Activated CD4-positive, alpha-beta T cell treated with anti-CD3 and anti-CD28 coated beads, Interleukin-2, amount 50 U/mL, for 4 hours (primary cell): Measurements from ENCODE around the gene KIF20B.
A peak's percentile ranks its signal among the peaks of the same experiment; 100 is the strongest.
"Not testable (repeated sequence)": the region's sequence is repeated elsewhere in the genome, so short reads cannot be mapped to it uniquely, and the experiment has no call there.

Experiments used
- DNase-seq, 2 experiments: peaks; one replicate each; pipeline ENCODE4 v3.0.0-alpha.2; 2020

Gene KIF20B

DNA sequence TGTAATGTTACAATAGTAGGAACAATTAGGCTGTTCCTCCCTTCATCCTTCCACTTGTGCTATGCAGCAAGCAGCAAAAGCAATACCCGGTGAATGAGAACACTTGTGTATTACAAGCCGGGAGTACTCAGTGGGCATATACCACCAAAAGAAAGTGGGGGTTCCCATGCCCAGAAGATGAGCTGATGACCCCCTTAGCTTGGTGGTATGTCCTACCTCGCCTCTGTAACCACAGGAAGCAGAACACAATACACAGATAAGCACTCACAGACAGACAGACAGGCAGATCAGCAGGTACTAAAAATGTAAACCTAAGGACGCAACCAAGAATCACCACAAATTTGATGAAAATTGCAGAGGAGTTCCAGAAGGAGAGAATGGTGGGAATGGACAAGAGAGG is 15.5 kb upstream of the KIF20B start:
- DNase-seq, result no peak

DNA sequence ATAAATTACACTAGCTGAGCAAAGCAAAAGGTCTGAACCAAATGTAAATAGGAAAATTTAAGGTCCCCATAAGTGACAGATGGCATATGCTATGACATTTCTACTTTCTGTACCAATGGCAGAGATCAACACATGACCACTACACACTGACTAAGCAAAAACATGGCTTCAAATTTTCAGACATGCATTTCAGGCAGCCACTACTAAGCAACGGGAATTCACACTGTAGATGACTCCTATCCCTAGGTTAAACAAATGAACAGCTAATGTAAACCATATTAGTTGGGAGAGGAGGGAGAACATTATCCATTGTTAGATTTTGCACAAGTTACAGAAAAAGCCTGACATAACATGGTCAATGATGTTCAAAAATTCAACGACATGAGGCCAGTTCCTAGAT is 11.4 kb upstream of the KIF20B start:
- DNase-seq, result no peak

DNA sequence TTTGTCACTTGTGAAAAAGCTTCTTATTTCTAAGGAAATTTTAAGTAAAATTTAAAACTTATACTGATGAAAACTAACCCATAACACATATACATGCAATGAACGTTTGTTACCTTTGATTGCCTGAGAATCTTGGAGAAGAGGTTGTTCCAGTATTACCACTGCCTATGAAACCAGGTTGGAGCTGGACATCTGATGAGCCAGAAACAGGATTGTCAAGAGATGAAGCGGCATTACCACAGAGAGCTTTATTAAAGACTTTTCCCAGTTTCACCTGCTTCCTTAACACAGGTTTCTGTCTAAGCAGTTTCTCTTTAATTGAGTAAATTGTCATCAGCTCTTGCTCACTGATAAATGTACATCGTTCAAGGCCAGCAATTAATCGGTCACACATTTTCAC is 9.0 kb upstream of the KIF20B start:
- DNase-seq, result no peak

DNA sequence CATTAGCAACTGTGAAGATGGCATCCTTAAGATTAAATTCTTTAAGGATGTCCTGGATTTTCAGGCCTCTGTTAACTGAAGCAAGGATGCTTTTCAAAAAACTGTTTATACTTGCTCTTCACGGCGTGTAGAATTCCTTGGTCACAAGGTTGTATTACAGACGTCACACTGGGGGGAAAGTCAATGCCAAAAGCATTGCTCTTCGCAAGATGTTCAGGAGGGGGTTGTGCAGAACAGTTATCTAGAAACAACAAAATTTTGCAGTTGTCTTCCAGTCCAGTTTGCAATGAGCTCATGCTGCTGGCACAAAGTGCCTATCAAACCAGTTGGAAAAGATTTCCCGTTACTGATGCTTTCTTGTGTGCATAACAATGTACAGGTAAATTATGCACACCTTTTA is 8.2 kb upstream of the KIF20B start:
- DNase-seq, result no peak

DNA sequence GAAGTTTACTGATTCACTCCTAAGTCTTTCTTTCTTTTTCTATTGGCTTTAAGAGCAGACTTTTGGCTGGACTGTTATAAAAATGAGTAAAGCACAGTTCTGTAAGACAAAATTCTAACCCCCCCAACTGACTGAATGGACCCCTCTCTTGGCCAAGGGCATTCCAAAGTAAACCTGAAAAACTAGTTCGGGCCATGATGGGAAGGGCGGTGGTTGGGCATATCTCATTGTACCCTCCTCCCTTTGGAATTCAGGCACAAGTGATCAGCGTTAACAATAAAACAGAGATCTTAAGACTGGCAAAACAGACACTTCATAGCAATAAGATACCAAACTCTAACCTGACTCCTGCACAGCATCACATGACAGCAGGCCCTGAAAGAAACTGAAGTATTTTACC is 6.1 kb upstream of the KIF20B start:
- DNase-seq, result no peak

DNA sequence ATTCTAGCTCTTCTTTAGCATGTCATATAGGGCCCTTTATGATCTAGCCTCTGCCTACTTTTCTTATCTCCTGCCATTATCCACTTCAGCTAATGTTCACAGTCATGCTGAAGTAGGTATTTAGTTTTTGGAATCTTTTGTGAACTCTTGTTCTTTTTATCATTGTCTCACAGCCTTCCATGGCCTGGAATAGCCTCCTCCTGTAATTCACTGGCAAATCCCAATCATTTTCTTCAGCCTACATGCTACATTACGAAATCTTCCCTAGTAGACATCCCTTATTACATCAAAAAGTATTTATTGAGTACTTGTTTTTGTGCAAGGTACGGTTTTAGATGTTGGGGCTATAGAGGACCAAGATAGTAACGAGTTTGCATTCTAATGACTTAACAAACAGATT is 3.4 kb upstream of the KIF20B start:
- no peak for DNase-seq

DNA sequence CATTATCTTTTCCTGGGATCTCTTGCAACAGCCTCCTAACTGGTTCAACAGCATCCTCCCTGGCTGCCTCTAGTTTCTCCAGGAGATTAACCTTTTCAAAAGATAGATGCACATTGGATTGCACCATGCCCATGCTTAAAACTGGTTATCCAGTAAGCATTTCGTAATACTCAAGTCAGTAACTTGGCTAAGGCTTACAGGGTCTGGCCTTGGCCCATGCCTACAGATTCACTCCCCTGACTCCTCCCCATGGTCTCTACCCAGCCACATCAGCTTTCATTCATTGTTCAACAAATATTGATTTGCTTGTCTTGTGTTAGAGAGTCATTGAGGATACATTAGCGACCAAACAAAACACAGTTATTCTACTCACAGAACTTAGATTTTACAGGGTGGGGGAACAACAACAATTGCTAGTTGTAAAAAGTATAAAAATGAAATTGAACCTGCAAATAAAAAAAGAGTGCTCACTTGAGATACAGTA is 1.8 kb upstream of the KIF20B start:
- DNase-seq, result no peak

DNA sequence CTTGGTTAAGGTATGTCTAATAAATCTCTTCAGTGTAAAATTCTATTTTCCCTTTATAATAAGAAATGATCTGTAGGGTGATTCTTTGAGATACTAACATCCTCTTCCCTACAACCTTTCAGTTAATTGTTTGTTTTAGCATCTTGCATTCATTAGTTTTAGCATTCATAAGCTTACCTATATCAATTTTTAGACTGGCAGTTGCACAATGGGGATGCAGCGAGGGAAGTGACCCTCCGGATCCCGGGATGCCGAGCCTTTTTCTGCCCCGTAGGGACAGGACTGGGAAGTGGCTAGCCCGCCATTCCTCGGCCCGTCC is 508 bp upstream of the KIF20B start:
- no peak for DNase-seq

DNA sequence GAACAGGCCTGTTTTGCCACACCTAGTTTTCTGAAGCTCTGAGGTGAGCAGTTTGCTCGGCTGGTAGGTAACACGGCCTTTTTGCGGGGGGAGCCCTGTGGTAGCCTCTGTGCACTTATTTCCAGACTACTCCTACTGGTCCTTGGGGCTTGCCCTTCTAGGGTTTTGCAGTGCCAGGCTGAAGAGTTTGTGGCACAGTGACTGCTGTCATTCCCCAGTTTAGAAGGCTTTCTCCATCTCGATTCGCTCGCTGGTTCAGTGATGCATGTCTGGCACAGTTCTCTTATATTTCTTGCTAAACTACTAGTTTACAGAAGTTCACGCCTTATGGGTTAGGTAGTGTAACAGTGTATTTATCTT is 711 bp downstream of the KIF20B start:
- DNase-seq, result peak; percentile 4

DNA sequence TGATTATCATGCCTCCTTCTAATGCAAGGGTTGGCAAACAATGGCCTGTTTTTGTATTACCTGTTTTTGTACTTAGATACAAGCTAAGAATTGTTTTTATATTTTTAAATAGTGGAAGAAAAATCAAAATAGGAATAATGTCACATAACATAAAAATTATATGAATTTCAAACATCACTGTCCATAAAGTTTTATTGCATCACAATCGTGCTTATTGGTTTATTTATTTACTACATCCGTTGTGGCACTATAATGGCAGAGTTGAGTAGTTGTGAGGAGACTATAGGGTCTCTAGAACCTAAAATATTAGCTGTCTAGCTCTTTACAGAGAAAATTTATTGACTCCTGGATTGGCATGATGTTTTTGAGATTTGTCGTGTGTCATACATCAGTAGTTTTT is 4.1 kb downstream of the KIF20B start:
- DNase-seq, result no peak

DNA sequence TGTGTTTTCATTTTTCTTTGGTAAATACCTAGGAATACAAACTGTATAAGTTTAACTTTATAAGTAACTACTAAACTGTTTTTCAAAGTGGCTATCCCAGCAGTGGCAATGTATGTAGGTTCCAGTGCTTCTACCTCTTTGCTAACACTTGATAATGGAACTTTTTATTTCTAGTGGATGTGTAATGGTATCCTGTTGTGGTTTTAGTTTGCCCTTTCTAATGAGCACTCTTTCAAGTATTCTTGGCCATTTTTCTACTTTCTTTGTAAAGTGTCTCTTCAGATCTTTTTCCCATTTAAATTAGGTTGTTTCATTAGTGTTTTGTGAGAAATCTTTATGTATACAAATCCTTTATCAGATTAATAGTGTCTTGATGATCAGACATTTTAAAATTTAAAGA is 4.6 kb downstream of the KIF20B start:
- no peak for DNase-seq

DNA sequence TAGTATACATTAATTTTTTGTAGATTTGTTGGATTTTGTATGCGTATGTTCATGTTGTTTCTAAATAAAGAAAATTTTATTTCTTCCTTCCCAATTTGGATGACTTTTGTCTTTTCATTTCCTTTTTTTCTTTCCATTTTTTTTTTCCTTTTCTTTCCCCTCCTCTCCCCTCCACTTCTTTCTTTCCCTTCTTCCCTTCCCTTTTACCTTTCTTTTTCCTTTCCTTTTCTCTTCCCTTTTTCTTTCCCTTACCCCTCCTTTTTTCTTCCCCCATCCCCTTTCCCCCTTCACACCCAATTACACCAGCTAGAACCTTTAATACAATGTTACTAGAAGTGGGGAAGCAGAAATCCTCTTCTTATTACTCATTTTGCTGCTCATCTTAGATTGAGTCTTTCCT is 6.0 kb downstream of the KIF20B start:
- DNase-seq, result no peak

DNA sequence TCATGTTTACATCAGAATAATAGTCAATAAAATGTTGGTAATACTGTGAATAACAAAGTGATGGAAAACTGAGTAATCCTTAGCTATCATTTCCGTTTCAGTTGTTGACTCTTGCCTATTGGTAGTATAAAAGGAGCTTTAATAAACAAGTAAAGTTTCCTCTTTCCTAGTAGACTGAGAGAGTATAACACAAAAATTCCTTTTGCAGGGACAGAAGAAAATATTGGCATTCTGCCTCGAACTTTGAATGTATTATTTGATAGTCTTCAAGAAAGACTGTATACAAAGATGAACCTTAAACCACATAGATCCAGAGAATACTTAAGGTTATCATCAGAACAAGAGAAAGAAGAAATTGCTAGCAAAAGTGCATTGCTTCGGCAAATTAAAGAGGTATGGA is 9.4 kb downstream of the KIF20B start:
- DNase-seq, result no peak

DNA sequence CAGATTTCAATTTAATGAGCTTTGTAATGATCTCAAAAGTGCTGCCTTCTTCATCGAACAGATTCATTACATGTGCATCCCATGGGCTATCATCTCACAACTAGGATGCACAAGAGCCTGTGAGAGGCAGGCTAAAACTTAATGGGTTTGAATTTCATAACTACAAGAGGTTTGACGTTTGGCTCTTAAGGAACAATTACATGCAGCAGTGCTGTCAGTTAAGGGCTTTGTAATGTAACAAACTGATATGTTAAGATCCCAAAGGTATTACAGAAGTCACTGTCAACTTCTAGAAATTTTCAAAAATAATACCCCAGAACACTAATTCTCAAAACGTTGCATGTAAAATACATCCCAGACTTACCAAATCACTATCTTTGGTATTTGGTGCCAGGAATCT is 33.2 kb downstream of the KIF20B start:
- no peak for DNase-seq

DNA sequence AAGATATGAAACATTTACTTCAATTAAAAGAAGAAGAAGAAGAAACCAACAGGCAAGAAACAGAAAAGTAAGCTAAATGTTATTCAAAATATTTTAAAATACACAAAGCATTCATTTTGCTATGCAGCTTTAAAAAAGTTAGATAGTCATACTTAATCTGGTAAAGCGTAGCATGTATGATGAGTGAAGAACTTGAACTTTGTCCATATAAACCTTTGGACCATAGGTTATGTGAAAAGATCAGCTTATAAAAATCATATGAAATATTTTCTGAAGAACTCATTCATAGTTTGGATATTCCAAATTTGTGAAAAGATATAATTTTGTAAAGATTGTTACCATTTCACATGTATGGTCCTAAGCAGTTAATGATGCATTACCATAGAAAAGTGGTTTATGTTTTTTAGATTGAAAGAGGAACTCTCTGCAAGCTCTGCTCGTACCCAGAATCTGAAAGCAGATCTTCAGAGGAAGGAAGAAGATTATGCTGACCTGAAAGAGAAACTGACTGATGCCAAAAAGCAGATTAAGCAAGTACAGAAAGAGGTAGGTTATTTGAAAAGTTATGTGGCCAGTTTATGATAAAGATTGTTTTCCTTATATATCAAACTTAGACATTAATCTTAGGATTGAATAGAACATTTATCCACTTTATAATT is 37.3 kb downstream of the KIF20B start:
- no peak for DNase-seq

DNA sequence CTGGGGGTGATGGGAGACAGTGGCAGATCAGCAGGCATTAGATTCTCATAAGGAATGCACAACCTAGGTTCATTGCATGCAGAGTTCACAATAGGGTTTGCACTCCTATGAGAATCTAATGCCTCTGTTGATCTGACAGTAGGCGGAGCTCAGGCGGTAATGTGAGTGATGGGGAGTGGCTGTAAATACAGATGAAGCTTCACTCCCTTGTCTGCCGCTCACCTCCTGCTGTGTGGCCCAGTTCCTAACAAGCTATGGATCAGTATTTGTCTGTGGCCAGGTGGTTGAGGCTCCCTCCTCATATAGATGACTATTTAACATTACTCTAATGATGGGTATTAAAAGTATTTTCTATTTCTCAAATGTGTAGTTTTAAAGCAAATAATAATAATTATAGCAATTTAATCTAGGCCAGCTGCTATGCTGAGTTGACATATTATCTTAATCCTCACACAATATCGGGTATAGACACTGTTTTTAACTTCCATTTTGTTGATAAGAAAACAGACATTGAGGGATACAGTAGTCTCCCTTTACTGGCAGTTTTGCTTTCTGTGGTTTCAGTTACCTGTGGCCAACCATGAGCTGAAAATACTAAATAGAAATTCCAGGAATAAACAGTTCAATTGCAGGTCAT is 39.9 kb downstream of the KIF20B start:
- DNase-seq, result no peak

DNA sequence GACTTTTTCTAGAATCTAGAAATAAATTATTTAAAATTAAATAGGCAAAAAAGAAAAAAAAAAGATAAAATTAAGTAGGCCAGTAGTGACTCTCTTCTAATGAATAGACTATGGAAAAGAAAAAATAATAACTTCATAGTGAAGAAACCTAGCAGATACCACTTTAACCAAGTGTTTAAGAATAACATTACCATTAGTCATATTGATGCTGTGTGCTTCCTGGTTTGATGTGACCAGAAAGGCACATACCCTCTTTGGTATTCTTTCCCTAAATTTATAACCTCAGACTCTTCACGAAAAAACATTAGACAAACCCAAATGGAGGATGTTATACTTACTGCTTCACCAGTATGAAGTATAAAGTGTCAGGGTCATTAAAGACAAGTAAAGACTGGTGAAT is 42.6 kb downstream of the KIF20B start:
- no peak for DNase-seq

DNA sequence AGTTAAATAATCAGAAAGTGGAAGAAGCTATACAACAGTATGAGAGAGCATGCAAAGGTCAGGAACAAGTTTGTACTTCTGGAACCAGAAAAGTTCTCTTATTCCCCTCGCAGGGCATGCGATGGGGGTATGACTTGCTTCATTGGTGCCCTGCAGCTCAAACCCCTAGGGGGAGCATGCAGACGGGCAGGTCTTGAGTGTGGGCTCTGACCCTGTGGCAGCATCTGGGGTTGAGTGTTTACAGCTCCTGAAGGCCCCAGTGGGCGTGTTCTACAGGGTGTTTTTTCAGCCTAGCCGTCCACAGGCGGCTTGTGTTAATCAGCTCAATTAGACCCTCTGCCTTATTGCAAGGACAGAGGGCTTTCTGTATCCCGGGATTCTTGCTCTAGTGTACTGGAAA is 44.5 kb downstream of the KIF20B start:
- DNase-seq, result no peak

DNA sequence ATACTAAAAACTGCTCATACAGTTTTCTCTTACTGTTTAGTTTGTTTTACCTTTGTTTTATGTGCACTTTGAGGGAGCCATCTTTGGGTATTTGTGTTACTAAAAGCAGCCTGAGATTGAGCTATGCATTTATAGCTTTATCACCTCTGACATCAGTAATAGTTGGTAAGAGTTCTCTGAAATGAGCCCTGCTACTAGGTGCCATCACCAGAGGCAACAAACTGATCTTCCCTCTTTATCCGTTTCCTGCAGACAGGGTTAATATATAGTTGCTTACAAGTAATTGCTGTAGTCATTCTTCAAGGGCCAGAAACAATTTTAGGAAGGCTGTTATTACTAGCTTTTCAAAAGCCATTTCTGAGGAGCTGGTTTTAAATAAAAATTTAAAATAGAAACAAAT is 49.1 kb downstream of the KIF20B start:
- DNase-seq, result no peak

DNA sequence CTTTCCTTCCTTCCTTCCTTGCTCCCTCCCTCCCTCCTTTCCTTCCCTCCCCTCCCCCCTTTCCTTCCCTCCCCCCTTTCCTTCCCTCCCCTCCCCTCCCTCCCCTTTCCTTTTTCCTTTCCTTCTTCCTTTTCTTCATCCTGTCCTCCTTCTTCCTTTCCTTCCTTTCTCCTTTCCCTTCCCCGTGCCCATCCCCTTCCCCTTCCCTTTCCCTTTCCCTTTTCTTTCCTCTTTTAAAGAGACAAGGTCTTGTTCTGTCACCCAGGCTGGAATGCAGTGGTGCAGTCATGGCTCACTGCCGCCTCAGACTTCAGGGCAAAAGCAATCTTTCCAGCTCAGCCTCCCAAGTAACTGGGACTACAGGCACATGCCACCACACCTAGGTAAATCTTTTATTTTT is 54.0 kb downstream of the KIF20B start:
- no peak for DNase-seq

DNA sequence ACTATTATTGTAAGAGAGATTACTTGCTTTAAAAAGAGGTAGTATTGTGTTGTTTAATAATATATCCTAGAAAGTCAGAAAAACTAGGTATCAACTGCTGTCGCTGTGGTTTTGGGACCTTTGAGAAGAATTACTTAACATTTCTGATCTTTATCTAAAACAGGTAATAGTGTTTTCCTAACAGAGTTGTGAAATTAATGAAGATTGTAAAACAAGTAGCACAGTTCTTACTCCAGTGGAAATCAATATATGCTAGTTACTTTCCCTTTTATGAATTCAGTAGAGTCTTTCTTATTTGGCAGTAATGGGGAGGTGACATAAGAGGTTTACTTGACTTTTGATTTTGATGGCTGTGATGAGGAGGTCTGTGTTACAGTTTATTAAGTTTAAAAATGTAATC is 58.1 kb downstream of the KIF20B start:
- no peak for DNase-seq

DNA sequence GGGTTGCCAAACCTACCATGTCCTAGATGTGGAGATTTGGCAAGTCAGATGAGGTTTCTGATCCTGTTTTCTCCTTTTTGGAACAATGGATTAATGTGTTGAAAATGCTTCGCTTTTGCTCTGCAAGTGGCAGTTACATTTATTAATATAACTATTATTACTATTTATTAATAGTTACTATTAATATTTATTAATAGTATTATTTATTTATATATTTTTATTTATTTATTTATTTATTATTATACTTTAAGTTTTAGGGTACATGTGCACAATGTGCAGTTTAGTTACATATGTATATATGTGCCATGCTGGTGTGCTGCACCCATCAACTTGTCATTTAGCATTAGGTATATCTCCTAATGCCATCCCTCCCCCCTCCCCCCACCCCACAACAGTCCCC is 62.3 kb downstream of the KIF20B start:
- DNase-seq, result not testable (repeated sequence)

DNA sequence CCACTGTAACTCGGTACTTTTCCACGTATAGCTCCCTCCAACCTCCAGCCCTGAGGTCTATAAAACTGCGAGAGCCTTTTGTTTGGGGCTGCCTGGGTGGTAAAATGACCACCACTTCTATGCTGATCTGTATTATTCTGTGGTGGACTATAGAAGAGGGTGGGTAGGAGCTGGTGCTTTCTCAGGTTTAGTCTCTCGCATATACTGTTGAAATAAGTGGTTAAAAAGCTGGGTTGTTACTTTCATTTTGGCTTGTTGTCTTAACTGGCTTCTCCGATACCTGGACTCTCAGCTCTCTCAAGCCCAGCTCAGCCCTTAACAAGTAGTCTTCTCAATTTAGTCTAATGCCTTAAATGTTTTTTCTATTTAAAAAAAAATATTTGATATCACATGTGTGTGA is 70.3 kb downstream of the KIF20B start:
- no peak for DNase-seq

DNA sequence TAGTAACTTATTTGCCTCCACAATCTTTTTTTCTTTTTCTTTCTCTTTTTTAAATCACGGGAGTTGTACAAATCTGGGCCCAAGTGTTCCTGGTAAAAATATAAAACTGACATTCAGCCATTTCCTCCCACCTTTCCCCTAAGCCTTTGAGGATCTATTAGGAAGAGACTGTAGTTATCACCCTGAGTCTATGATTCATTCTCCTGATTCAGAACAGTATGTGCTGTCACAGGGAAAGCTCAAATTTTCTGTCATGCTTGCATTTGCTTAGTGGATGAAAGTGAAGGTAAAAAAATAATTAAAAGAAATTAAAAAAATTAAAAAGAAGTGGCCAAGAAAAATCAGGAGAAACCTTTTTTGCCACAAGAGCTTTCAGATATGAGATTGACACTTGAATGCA is 71.7 kb downstream of the KIF20B start:
- no peak for DNase-seq

DNA sequence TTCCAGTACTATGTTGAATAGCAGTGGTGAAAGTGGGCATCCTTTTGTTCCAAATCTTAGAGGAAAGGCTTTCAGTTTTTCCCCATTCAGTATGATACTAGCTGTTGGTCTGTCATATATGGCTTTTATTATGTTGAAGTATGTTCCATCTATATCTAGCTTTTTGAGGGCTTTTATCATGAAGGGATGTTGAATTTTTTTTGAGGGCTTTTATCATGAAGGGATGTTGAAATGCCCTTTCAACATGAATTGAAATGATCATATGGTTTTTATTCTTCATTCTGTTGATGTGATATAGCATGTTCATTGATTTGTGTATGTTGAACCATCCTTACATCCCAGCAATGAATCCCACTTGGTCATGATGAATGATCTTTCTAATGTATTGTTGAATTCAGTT is 75.3 kb downstream of the KIF20B start:
- DNase-seq, result no peak

DNA sequence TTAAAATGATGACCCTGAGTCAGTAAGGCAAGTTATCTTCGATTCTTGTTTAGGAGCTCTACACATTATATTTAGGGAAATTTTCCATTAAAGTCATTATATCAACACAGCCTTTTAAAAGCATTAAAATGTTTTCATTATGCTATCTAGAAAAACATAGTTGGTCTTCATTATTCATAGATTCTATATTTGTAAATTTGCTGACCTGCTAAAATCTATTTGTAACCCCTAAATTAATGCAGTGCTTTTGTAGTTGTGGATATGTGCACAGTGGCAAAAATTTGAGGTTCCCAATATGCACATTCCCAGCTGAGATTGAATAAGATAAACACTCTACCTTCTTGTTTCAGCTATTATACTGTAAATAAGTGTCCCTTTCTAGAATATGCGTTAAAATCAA is 81.1 kb downstream of the KIF20B start:
- DNase-seq, result no peak
